GM13977 (cell line): ENCODE data around the gene DHX15.
A peak's percentile ranks its signal among the peaks of the same experiment; 100 is the strongest.

Experiments used
- DNase-seq: peaks from one replicate; pipeline ENCODE4 v3.0.0; 2012; ENCODE audit warnings: low spot score
- in situ Hi-C: fragments of 300-500 bp; cut with MboI; formaldehyde crosslinking; loops from one replicate; pipeline ENCODE4 v1.12.0; 2022; ENCODE audit warnings: low sequenced_read_pairs, low pct_unique_long_range_greater_than_20kb, mixed read lengths, inconsistent platforms; ENCODE audit not compliant: unreplicated experiment
- TF ChIP-seq, protein P1 (sequence below): IDR thresholded peaks from 2 replicates; pipeline ENCODE4 v1.5.1; 2012; ENCODE audit warnings: mild to moderate bottlenecking, control low read depth; ENCODE audit not compliant: insufficient read depth; ENCODE audit errors: extremely low read depth, missing control alignments

The DHX15 gene

DNA sequence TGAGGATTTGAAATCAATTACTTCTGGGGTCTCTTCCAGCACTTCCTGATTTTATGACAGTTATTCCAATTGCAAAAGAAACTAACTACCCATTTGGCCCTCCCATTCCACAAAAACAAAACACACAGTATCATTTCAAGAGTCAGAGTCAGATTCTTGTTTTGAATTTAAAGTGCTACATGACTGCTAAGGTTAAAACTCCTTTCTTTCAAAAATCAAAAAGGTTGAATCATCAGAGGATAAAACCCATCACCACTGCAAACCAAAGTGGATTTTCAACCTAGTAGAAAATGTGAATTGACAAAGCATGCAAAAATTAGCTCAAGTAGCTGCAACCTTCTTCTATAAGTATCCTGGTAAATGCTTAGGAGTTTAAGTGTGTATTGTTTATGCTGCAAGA lies 67.4 kb downstream of the DHX15 start:
- in situ Hi-C loops: loop anchor here (25.0 kb wide), 1 partner anchor 95 kb away; no protein-coding TSS in a partner anchor
- TF ChIP-seq, protein P1, sequence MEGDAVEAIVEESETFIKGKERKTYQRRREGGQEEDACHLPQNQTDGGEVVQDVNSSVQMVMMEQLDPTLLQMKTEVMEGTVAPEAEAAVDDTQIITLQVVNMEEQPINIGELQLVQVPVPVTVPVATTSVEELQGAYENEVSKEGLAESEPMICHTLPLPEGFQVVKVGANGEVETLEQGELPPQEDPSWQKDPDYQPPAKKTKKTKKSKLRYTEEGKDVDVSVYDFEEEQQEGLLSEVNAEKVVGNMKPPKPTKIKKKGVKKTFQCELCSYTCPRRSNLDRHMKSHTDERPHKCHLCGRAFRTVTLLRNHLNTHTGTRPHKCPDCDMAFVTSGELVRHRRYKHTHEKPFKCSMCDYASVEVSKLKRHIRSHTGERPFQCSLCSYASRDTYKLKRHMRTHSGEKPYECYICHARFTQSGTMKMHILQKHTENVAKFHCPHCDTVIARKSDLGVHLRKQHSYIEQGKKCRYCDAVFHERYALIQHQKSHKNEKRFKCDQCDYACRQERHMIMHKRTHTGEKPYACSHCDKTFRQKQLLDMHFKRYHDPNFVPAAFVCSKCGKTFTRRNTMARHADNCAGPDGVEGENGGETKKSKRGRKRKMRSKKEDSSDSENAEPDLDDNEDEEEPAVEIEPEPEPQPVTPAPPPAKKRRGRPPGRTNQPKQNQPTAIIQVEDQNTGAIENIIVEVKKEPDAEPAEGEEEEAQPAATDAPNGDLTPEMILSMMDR: no peak

DNA sequence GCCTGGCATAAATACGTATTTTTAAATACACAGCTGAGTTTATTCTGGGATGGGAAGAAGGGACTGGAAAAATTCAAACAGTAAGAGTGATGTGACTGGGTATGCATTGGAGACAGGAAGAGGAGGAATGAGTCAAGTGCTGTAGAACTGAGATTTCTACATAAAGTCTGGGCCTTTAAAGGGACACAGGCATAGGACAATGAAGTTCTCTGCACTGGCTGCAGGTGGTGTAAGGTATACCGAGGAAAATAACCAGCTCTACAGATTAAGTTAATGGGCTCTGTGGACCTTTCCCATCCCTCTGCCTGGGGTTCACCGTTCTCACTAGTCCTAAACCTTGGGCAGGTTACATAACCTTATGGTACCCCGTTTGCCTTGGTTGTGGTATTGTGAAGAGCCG lies 68.7 kb downstream of the DHX15 start:
- no peak for DNase-seq
- TF ChIP-seq, protein P1: no peak
- in situ Hi-C loops: loop anchor here (25.0 kb wide), 1 partner anchor 97 kb away; no protein-coding TSS in a partner anchor

More for the DNA sequence above, 67.4 kb downstream of the DHX15 start:
- DNase-seq: no peak

DNA sequence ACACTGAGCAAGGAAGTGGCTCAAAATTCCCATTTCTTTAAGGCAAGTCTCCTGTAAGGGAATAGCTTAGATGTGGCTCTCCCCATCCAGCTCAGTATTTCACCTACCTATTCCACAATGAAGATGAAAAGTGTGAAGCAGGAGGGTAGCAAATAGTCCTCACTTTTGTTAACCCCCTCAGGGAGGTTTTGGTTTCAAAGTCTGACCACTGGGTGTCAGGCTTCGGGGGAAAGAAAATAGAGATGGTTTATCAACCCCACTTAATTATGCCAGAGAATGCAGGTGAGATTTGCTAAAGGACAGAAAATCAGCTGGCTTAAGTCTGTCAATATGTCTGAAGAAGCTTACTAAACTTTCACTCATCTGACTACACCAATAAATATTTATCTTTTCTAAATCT lies 69.5 kb downstream of the DHX15 start:
- in situ Hi-C loops: loop anchor here (25.0 kb wide), 1 partner anchor 97 kb away; no protein-coding TSS in a partner anchor
- no peak for DNase-seq
- TF ChIP-seq, protein P1: peak; percentile 22

DNA sequence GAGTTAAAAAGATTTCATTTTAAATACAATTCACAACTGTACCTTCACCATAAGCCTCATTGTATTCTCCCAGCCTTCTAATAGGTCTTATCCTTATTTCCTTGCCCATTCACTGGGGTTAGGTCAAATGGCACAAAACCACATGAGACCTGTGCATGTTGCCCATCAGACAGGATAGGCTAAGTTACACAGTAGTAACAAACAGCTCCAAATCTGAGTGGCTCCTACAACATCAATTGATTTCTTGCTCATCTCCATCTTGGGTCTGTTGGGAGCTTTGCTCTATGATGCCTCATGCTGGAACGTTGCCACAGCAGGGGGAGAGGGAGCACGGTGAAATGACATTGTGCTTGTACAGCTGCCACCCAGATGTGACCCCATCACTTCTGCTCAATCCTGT lies 70.6 kb downstream of the DHX15 start:
- TF ChIP-seq, protein P1: no peak
- DNase-seq: no peak
- in situ Hi-C loops: loop anchor here (25.0 kb wide), 1 partner anchor 99 kb away; no protein-coding TSS in a partner anchor

DNA sequence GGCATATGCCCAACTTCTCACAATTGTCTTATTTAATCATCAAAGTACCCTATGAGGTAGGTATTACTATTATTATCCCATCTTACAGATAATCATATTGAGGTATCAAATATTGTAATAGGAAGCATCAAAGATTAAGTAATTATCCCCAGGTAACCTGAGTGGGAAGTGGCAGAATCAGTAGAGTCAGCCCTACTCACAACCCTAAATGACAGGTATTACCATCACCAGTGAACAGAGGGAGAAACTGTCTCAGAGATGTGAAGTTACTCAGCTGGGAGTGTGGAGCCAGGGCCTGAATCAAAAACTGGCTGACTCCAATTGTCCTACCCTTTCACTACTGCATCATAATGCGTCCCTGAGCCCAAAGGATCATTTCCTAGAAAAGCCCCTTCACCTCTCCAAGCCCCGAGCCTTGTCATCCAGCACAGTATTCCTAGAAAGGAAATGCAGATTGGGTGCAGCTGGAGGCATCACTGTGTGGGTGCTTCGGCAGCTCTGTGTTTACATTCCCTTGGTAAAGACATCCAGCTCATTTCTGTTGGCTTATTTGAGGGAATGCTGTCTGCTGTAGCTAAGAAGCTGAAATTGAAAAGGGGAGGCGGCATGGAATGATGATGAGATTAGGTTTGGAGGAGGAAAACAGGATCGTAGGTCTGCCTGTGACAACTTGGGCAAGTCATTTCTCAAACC lies 72.8 kb downstream of the DHX15 start:
- TF ChIP-seq, protein P1: no peak
- in situ Hi-C loops: loop anchor here (25.0 kb wide), 1 partner anchor 101 kb away; no protein-coding TSS in a partner anchor
- no peak for DNase-seq

DNA sequence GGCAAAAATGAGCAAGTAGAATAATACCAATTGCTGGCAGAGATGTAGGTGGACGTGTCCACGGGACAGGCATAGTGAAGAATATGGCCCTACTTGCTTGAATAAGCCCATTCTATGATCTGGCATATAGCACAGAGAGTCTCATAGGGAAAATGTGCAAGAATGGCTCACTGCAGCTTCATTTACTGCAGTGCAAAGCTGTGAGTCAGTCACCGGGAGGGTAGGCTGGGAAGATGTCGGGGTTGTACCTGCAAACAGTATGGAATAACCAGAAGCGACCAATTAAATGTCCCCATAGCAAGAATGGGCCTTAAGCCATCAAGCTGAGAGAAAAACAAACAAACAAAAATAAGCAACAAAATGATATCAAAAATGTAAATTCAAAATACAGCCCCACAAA lies 74.3 kb downstream of the DHX15 start:
- in situ Hi-C loops: loop anchor here (25.0 kb wide), 1 partner anchor 102 kb away; no protein-coding TSS in a partner anchor
- TF ChIP-seq, protein P1: no peak
- no peak for DNase-seq
